Suppressor macrophage treated with lipopolysaccharide for 4 hours (primary cell): ENCODE measurements around the gene IL12RB1.
A peak's percentile ranks its signal among the peaks of the same experiment; 100 is the strongest.
"Not testable (repeated sequence)": the region's sequence is repeated elsewhere in the genome, so short reads cannot be mapped to it uniquely, and the experiment has no call there.

Experiments
- DNase-seq: peaks from one replicate; pipeline ENCODE4 v3.0.0-alpha.2; 2020

The IL12RB1 gene

GRCh38 chr19:18110609-18111232, 24.0 kb upstream of the IL12RB1 start:
- DNase-seq, result no peak

- DNase-seq, result peak; percentile 60
Measured at GRCh38 chr19:18109733-18110608, 23.2 kb upstream of the IL12RB1 start.

GRCh38 chr19:18109341-18109732, 22.6 kb upstream of the IL12RB1 start:
- DNase-seq, result no peak

GRCh38 chr19:18108897-18109296, 22.2 kb upstream of the IL12RB1 start:
- DNase-seq, result no peak

- DNase-seq, result no peak
Measured at GRCh38 chr19:18107235-18107634, 20.5 kb upstream of the IL12RB1 start.

GRCh38 chr19:18105259-18105658, 18.5 kb upstream of the IL12RB1 start:
- DNase-seq, result not testable (repeated sequence)

- no peak for DNase-seq
Measured at GRCh38 chr19:18104793-18105131, 18.0 kb upstream of the IL12RB1 start.

GRCh38 chr19:18102916-18103542, 16.3 kb upstream of the IL12RB1 start:
- no peak for DNase-seq

- DNase-seq, result no peak
Measured at GRCh38 chr19:18101268-18101667, 14.5 kb upstream of the IL12RB1 start.

- DNase-seq, result no peak
Measured at GRCh38 chr19:18100710-18101109, 14.0 kb upstream of the IL12RB1 start.

GRCh38 chr19:18099623-18099995, 12.9 kb upstream of the IL12RB1 start:
- no peak for DNase-seq

GRCh38 chr19:18098891-18099622, 12.3 kb upstream of the IL12RB1 start:
- DNase-seq, result peak; percentile 37

GRCh38 chr19:18097993-18098890, 11.5 kb upstream of the IL12RB1 start:
- no peak for DNase-seq

GRCh38 chr19:18097217-18097992, 10.7 kb upstream of the IL12RB1 start, which contains the start of gene MAST3:
TSS of gene MAST3 (plus strand) at chr19:18097778. CDS start at chr19:18097793, 15 bp downstream.
- peak; percentile 95 for DNase-seq

- no peak for DNase-seq
Measured at GRCh38 chr19:18096258-18096657, 9.5 kb upstream of the IL12RB1 start.

- no peak for DNase-seq
Measured at GRCh38 chr19:18093439-18094161, 6.9 kb upstream of the IL12RB1 start.

- peak; percentile 65 for DNase-seq
Measured at GRCh38 chr19:18091217-18091608, 4.5 kb upstream of the IL12RB1 start.

- DNase-seq, result peak; percentile 38
Measured at GRCh38 chr19:18090545-18091216, 3.9 kb upstream of the IL12RB1 start.

GRCh38 chr19:18089726-18090125, 3.0 kb upstream of the IL12RB1 start:
- DNase-seq, result no peak

GRCh38 chr19:18089096-18089541, 2.4 kb upstream of the IL12RB1 start:
- DNase-seq, result peak; percentile 91
